SU-DHL-6 (cell line): Measurements from ENCODE around the gene ROMO1.

Experiments
- EZH2phosphoT487 ChIP-seq: fragments of 200-600 bp; sonication (generic), shearing (Covaris generic); conservative IDR thresholded peaks from 2 replicates; pipeline ENCODE4 v1.6.1; 2018; ENCODE audit warnings: mild to moderate bottlenecking, antibody characterized with exemption, low read length, moderate library complexity, mixed read lengths
- TF ChIP-seq, protein P1 (sequence below): fragments of 200-600 bp; sonication (generic); IDR thresholded peaks from one replicate; pipeline ENCODE4 v1.5.1; 2017; ENCODE audit warnings: antibody characterized with exemption, mild to moderate bottlenecking, low read length, moderate library complexity; ENCODE audit not compliant: insufficient read depth, poor library complexity, severe bottlenecking

DNA sequence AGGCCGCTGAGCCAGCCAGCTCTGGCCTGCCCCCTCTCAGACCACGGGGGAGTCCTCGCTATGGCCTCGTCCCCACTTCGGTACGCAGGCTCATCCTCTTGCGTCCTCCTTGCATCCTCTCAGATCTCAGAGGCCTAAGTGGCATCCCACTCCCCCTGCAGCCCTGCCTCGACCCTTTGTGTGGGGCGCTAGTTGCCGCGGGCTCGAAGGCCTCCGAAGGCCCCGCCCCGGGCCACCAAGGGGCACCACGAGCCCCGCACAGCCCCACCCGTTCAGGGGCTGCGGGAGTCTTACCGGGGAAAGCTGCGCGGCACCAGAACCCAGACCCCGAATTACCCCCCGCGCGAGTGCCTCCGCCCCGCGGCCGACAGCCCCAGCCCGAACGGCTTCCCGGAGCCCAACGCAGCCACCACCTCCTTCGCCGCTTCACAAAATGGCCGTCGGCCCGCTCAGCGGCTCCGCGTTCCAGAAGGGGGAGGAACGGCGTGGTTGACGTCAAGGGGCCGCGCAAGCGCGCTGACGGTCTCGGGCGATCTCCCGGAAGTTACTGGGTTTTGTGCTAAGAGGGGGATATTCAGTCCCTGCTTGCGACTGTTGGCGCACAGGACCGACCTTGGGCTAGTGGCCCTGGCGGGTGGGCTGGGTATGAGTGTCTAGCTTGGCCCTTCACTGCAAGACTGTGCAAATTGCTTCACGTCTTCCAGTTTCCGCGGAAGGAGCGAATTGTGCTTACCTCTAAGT is 34.6 kb upstream of the ROMO1 start, which contains the start of the genes CPNE1 and RBM12:
- TF ChIP-seq EZH2phosphoT487: no peak
- TF ChIP-seq, protein P1, sequence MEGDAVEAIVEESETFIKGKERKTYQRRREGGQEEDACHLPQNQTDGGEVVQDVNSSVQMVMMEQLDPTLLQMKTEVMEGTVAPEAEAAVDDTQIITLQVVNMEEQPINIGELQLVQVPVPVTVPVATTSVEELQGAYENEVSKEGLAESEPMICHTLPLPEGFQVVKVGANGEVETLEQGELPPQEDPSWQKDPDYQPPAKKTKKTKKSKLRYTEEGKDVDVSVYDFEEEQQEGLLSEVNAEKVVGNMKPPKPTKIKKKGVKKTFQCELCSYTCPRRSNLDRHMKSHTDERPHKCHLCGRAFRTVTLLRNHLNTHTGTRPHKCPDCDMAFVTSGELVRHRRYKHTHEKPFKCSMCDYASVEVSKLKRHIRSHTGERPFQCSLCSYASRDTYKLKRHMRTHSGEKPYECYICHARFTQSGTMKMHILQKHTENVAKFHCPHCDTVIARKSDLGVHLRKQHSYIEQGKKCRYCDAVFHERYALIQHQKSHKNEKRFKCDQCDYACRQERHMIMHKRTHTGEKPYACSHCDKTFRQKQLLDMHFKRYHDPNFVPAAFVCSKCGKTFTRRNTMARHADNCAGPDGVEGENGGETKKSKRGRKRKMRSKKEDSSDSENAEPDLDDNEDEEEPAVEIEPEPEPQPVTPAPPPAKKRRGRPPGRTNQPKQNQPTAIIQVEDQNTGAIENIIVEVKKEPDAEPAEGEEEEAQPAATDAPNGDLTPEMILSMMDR: no peak
